Cardiac muscle cell (in vitro differentiated cells and primary cell): ENCODE measurements around the gene THUMPD3. TPM values are rescaled to one million over a fixed set of nuclear protein-coding genes. Genes with fewer than 3 reads are reported as not detected.

Experiments
- DNase-seq, 2 donors: peaks; one replicate each; pipeline versions ENCODE4 v3.0.0 to v3.0.0-alpha.2; 2010 to 2017; ENCODE audit warnings: low read depth in 1 of 2, low spot score in 1 of 2
- H3K27ac ChIP-seq: fragments of 200-600 bp; sonication (generic); 2 replicates; pipeline ENCODE4 v1.5.1; 2016
- H3K27me3 ChIP-seq: fragments of 200-600 bp; sonication (generic); 2 replicates; pipeline ENCODE4 v1.6.0; 2016; ENCODE audit warnings: control low read depth
- H3K36me3 ChIP-seq: fragments of 200-600 bp; sonication (generic); 2 replicates; pipeline ENCODE4 v1.5.1; 2016; ENCODE audit warnings: control low read depth
- H3K4me1 ChIP-seq: fragments of 200-600 bp; sonication (generic); 2 replicates; pipeline ENCODE4 v1.8.1; 2017; ENCODE audit warnings: low read depth, mild to moderate bottlenecking, mixed run types
- H3K4me3 ChIP-seq: fragments of 200-600 bp; sonication (generic); 2 replicates; pipeline ENCODE4 v1.5.1; 2016; ENCODE audit warnings: mild to moderate bottlenecking
- H3K9me3 ChIP-seq: fragments of 200-600 bp; sonication (generic); 2 replicates; pipeline ENCODE4 v1.5.1; 2017; ENCODE audit warnings: low read depth, mild to moderate bottlenecking, control low read depth
- CTCF ChIP-seq: IDR thresholded peaks from 2 replicates; pipeline ENCODE4 v1.5.1; 2012; ENCODE audit warnings: low read depth, mild to moderate bottlenecking, low read length
- polyA plus RNA-seq: library from polyadenylated mRNA; unstranded; fragments of >200 nt; fragmentation: Nextera tagmentation; extraction: Ambion mirVana; gene quantifications from 2 replicates; pipeline ENCODE4 v1.2.1, GENCODE V29; 2016
- total RNA-seq: library from RNA; depleted of rRNA; stranded (reverse); fragments of >200 nt; gene quantifications from 2 replicates; pipeline ENCODE4 v1.2.3, GENCODE V29; 2016

Gene THUMPD3
- total and polyA plus RNA-seq, 2 experiments from 2014 or later, result 24.5 to 33.6 TPM

- peaks cover 25% of the 10 kb centered on the region for H3K4me1 ChIP-seq
- DNase-seq, result no peak
- TF ChIP-seq CTCF, result no peak
Observed at GRCh38 chr3:9408546-9408945, 45.7 kb downstream of the THUMPD3 start.

GRCh38 chr3:9409981-9410854 is 47.4 kb downstream of the THUMPD3 start:
- peaks cover 8% of the 10 kb centered on the region for H3K4me1 ChIP-seq
- H3K27ac ChIP-seq, result no peak overlapping the region
- DNase-seq, result no peak
- TF ChIP-seq CTCF, result no peak
- H3K9me3 ChIP-seq, result no peaks in the 10 kb centered on the region
- H3K4me3 ChIP-seq, result no peak overlapping the region
- no peaks in the 10 kb centered on the region for H3K27me3 ChIP-seq
- H3K36me3 ChIP-seq, result no peaks in the 10 kb centered on the region

More at GRCh38 chr3:9408546-9408945, 45.7 kb downstream of the THUMPD3 start:
- Histone ChIP-seq H3K36me3 (no peaks in the 10 kb centered on the region), H3K4me3 (no peak overlapping the region), H3K27ac (no peak overlapping the region), H3K9me3 (no peaks in the 10 kb centered on the region), H3K27me3 (no peaks in the 10 kb centered on the region)

DNA sequence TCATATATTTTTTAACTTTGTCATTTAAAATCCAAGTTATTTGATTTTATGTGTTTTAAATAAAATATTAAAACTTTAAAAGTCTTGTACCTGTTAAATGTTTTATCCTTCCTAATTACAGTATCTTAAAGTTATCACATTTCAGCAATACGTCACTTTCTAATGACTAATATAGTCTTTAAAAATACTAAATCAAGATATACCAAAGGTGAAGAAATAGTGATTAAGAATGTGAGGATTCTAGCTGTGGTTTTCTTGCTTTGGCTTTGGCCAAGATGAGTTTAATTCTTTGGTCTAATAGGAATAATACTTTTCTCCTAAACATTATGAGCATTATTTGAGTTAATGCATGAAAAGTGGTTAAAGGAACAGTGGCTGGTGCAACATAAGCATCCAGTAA is 48.4 kb downstream of the THUMPD3 start:
- TF ChIP-seq CTCF, result no peak
- H3K4me1 ChIP-seq, result peaks cover 12% of the 10 kb centered on the region
- no peak overlapping the region for H3K4me3 ChIP-seq
- DNase-seq, result no peak
- H3K9me3 ChIP-seq, result no peaks in the 10 kb centered on the region
- no peaks in the 10 kb centered on the region for H3K27me3 ChIP-seq
- no peaks in the 10 kb centered on the region for H3K36me3 ChIP-seq
- no peak overlapping the region for H3K27ac ChIP-seq

GRCh38 chr3:9412293-9412692 is 49.4 kb downstream of the THUMPD3 start:
- no peak overlapping the region for H3K4me3 ChIP-seq
- H3K27me3 ChIP-seq, result no peaks in the 10 kb centered on the region
- DNase-seq, result no peak
- H3K36me3 ChIP-seq, result no peaks in the 10 kb centered on the region
- no peak for TF ChIP-seq CTCF
- H3K9me3 ChIP-seq, result no peaks in the 10 kb centered on the region
- no peak overlapping the region for H3K27ac ChIP-seq
- peaks cover 14% of the 10 kb centered on the region for H3K4me1 ChIP-seq

DNA sequence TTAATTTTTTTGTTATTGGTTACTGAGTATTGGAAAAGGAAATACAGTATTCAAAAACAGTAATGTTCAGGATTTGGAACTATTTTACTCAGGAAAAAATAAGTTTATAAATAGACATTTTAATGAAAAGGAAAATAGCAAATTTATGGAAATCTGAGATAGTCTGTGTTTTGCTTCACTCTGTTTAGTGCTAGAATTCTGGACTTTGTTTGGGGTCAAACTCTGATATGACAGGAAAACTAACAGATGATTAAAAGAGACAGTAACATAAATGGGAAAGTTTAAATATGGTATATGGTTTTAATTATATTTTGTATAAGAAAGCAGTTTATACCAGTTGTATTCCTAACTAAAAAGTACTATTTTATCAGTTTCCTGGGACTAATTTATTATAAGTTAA is 52.0 kb downstream of the THUMPD3 start:
- Histone ChIP-seq H3K27me3 (no peaks in the 10 kb centered on the region), H3K4me1 (peaks cover 14% of the 10 kb centered on the region), H3K4me3 (no peak overlapping the region), H3K36me3 (no peaks in the 10 kb centered on the region), H3K27ac (no peak overlapping the region), H3K9me3 (no peaks in the 10 kb centered on the region)
- no peak for DNase-seq
- no peak for TF ChIP-seq CTCF
